ENCODE results near the gene STK10.
A peak's percentile ranks its signal among the peaks of the same experiment; 100 is the strongest.

Gene STK10

GRCh38 chr5:172010278-172010677 lies 177.7 kb downstream of the STK10 start:
- DNase-seq (ENCODE audit: low spot score): no peak
- TF ChIP-seq CTCF (IDR thresholded peaks at IDR 0.05): no peak
- H3K4me3 ChIP-seq: no peak overlapping the region
- no peak overlapping the region for H3K27ac ChIP-seq

GRCh38 chr5:172009536-172010270 lies 178.3 kb downstream of the STK10 start:
- H3K27ac ChIP-seq: no peak overlapping the region
- TF ChIP-seq CTCF (IDR thresholded peaks at IDR 0.05): no peak
- no peak overlapping the region for H3K4me3 ChIP-seq
- no peak for DNase-seq (ENCODE audit: low spot score)

GRCh38 chr5:172008689-172009141 lies 179.3 kb downstream of the STK10 start:
- no peak for DNase-seq (ENCODE audit: low spot score)
- TF ChIP-seq CTCF (IDR thresholded peaks at IDR 0.05): no peak

GRCh38 chr5:172008111-172008455 lies 179.9 kb downstream of the STK10 start:
- no peak for TF ChIP-seq CTCF (IDR thresholded peaks at IDR 0.05)
- no peak overlapping the region for H3K27ac ChIP-seq
- H3K4me3 ChIP-seq: no peak overlapping the region
- DNase-seq (ENCODE audit: low spot score): no peak

More at GRCh38 chr5:172008689-172009141, 179.3 kb downstream of the STK10 start:
- no peak overlapping the region for H3K4me3 ChIP-seq
- no peak overlapping the region for H3K27ac ChIP-seq

GRCh38 chr5:172007175-172008110 lies 180.6 kb downstream of the STK10 start:
- TF ChIP-seq CTCF (IDR thresholded peaks at IDR 0.05): no peak
- Histone ChIP-seq H3K27ac (peak overlapping the region; percentile 91 to 93), H3K4me3 (peak overlapping the region; percentile 77)
- DNase-seq (ENCODE audit: low spot score): no peak

- H3K27ac ChIP-seq: peak within 1 kb of the TSS; percentile 91 to 93
These were observed 181.5 kb downstream of the STK10 start, which contains the start of gene FBXW11 for GRCh38 chr5:172006321-172007174. TSS of gene FBXW11 (minus strand) at chr5:172006638. CDS start at chr5:172006502, 136 bp downstream.

More at GRCh38 chr5:172006321-172007174, 181.5 kb downstream of the STK10 start, which contains the start of gene FBXW11:
- peak; percentile 97 for DNase-seq (ENCODE audit: low spot score)
- no peak for TF ChIP-seq CTCF (IDR thresholded peaks at IDR 0.05)
- peak within 1 kb of the TSS; percentile 77 for H3K4me3 ChIP-seq
